Stomach (tissue), 9 donors: ENCODE measurements around the gene RAD52. TPM values are rescaled to one million over a fixed set of nuclear protein-coding genes. Genes with fewer than 3 reads are reported as not detected.

Experiments
- DNase-seq, 2 donors: peaks; one replicate each; pipeline versions ENCODE4 v3.0.0 to v3.0.0-alpha.2; 2013 to 2019
- H3K27ac ChIP-seq, 5 donors: fragments of 200-600 bp in 4 of 5; sonication (generic) in 4 of 5; one replicate each; pipeline ENCODE4 v1.5.1; 2013 to 2019; ENCODE audit warnings: mild to moderate bottlenecking in 1 of 5, moderate library complexity in 1 of 5
- H3K27me3 ChIP-seq, 3 donors: fragments of 200-600 bp; sonication (generic); one replicate each; pipeline ENCODE4 v1.5.1; 2017 to 2019; ENCODE audit warnings: mixed run types in 1 of 3
- H3K36me3 ChIP-seq, 4 donors: fragments of 200-600 bp; sonication (generic); 1 replicate in 3 of 4; 2 replicates in 1 of 4; pipeline ENCODE4 v1.5.1; 2016 to 2019
- H3K4me1 ChIP-seq, 4 donors: fragments of 200-600 bp; sonication (generic); one replicate each; pipeline ENCODE4 v1.5.1; 2016 to 2019
- H3K4me3 ChIP-seq, 4 donors: fragments of 200-600 bp; sonication (generic) in 3 of 4; one replicate each; pipeline ENCODE4 v1.5.1; 2016 to 2019; ENCODE audit warnings: mild to moderate bottlenecking in 1 of 4
- H3K9me3 ChIP-seq, 4 donors: fragments of 200-600 bp; sonication (generic); one replicate each; pipeline ENCODE4 v1.5.1; 2016 to 2019
- CTCF ChIP-seq, 7 experiments: fragments of 450-650 bp in 4 of 7; fragments of 200-600 bp in 3 of 7; sonication (generic) in 3 of 7; IDR thresholded peaks; one replicate each; pipeline ENCODE4 v1.5.1; 2016 to 2019; ENCODE audit warnings: antibody characterized with exemption in 7 of 7, control low read depth in 2 of 7, mild to moderate bottlenecking in 1 of 7
- EP300 ChIP-seq: sonication (generic); formaldehyde crosslinking; IDR thresholded peaks from one replicate; pipeline ENCODE4 v1.6.1; 2017; ENCODE audit warnings: antibody characterized with exemption
- POLR2A ChIP-seq, 4 donors: fragments of 450-650 bp; IDR thresholded peaks; one replicate each; pipeline ENCODE4 v1.6.1; 2016; ENCODE audit warnings: antibody characterized with exemption in 4 of 4, control low read depth in 2 of 4, mild to moderate bottlenecking in 1 of 4, moderate library complexity in 1 of 4
- POLR2AphosphoS5 ChIP-seq, 3 donors: sonication (generic); formaldehyde crosslinking; IDR thresholded peaks; one replicate each; pipeline ENCODE4 v1.6.1; 2016; ENCODE audit warnings: antibody characterized with exemption in 3 of 3
- WGBS, 5 donors: extraction: QIAGEN DNeasy Blood & Tissue Kit in 3 of 5; methylation state at CpG; one replicate each; pipeline versions ENCODE4 v1.1.5 to v1.1.7; 2013 to 2018; 5-methylcytosine and 5-hydroxymethylcytosine counted together
- intact Hi-C: fragments of 100-400 bp; cut with DNase I; formaldehyde crosslinking; loops from one replicate; pipeline ENCODE4 v1.15.1; 2023; ENCODE audit warnings: low total_unique reads
- polyA plus RNA-seq, 3 donors: library from polyadenylated mRNA; stranded (reverse); fragments of 200-250 nt; gene quantifications; one replicate each; pipeline ENCODE4 v1.2.3, GENCODE V29; 2013
- total RNA-seq, 5 donors: library from RNA; depleted of rRNA; stranded (reverse); fragments of >200 nt; gene quantifications; one replicate each; pipeline versions ENCODE4 v1.1.0 to v1.2.3, GENCODE V29; 2014 to 2016
- donor health status: healthy with polysubstance abuse.
- donor health status: Bipolar disorder and iron deficiency.
- donor health status: healthy.

The RAD52 gene
- total and polyA plus RNA-seq, 8 donors, result 2.3 to 62.9 (median 11.2) TPM

GRCh38 chr12:974271-974862 lies 24.9 kb upstream of the RAD52 start:
- TF ChIP-seq POLR2AphosphoS5 (IDR thresholded peaks at IDR 0.05) (no peak), CTCF (IDR thresholded peaks at IDR 0.05) (no peak), EP300 (no peak), POLR2A (IDR thresholded peaks at IDR 0.05) (no peak)
- whole genome bisulfite sequencing, 5 donors, result 92 to 94% (median 93%) methylated on average over 4 of the region's 4 CpGs
- H3K9me3 ChIP-seq, result no peaks in the 10 kb centered on the region
- H3K27ac ChIP-seq, result no peak overlapping the region
- no peaks in the 10 kb centered on the region for H3K4me1 ChIP-seq
- no peaks in the 10 kb centered on the region for H3K27me3 ChIP-seq
- no peak overlapping the region for H3K4me3 ChIP-seq
- DNase-seq, result no peak
- peaks cover 0 to 8% (median 0%) of the 10 kb centered on the region in 4 donors for H3K36me3 ChIP-seq
- intact Hi-C loops, result no loop called here

- intact Hi-C loops, result no loop called here
- WGBS, 5 donors, result 82 to 88% (median 84%) methylated on average over 4 of the region's 4 CpGs
Observed at GRCh38 chr12:971991-972390, 22.5 kb upstream of the RAD52 start.

GRCh38 chr12:969821-970220 lies 20.3 kb upstream of the RAD52 start:
- Histone ChIP-seq H3K27ac (no peak overlapping the region), H3K4me1 (no peaks in the 10 kb centered on the region), H3K9me3 (no peaks in the 10 kb centered on the region), H3K4me3 (no peak overlapping the region), H3K36me3 (no peaks in the 10 kb centered on the region), H3K27me3 (no peaks in the 10 kb centered on the region)
- DNase-seq, result no peak
- no peak for TF ChIP-seq POLR2A (IDR thresholded peaks at IDR 0.05)
- TF ChIP-seq CTCF (IDR thresholded peaks at IDR 0.05), result no peak
- no peak for TF ChIP-seq EP300
- TF ChIP-seq POLR2AphosphoS5 (IDR thresholded peaks at IDR 0.05), result no peak
- WGBS, 5 donors, result 83 to 91% (median 88%) methylated on average over 8 of the region's 8 CpGs
- intact Hi-C loops, result no loop called here

More at GRCh38 chr12:971991-972390, 22.5 kb upstream of the RAD52 start:
- Histone ChIP-seq H3K27ac (no peak overlapping the region), H3K4me3 (no peak overlapping the region), H3K9me3 (no peaks in the 10 kb centered on the region), H3K36me3 (peaks cover 0 to 8% (median 0%) of the 10 kb centered on the region in 4 donors), H3K4me1 (no peaks in the 10 kb centered on the region), H3K27me3 (no peaks in the 10 kb centered on the region)
- no peak for TF ChIP-seq POLR2A (IDR thresholded peaks at IDR 0.05)
- TF ChIP-seq EP300, result no peak
- no peak for TF ChIP-seq CTCF (IDR thresholded peaks at IDR 0.05)
- no peak for TF ChIP-seq POLR2AphosphoS5 (IDR thresholded peaks at IDR 0.05)
- DNase-seq, result peak in 1 of 2 donors; percentile 12

- no peak for TF ChIP-seq POLR2A (IDR thresholded peaks at IDR 0.05)
- no peak for TF ChIP-seq POLR2AphosphoS5 (IDR thresholded peaks at IDR 0.05)
- TF ChIP-seq CTCF (IDR thresholded peaks at IDR 0.05), result no peak
- no peak for TF ChIP-seq EP300
- DNase-seq, result no peak
- Histone ChIP-seq H3K27ac (no peak overlapping the region), H3K36me3 (no peaks in the 10 kb centered on the region), H3K9me3 (no peaks in the 10 kb centered on the region), H3K27me3 (no peaks in the 10 kb centered on the region), H3K4me1 (no peaks in the 10 kb centered on the region), H3K4me3 (no peak overlapping the region)
- 19 to 53% (median 50%) methylated on average over 4 of the region's 4 CpGs for WGBS, 5 donors
- intact Hi-C loops, result no loop called here
Observed at GRCh38 chr12:968545-968944, 19.1 kb upstream of the RAD52 start.
